PFSK-1 (cell line): ENCODE results near the gene SCRN2.

Source experiments
- SIN3A ChIP-seq: IDR thresholded peaks from 2 replicates; pipeline ENCODE4 v1.6.1; 2012; ENCODE audit warnings: mild to moderate bottlenecking, low read length, moderate library complexity, borderline replicate concordance; ENCODE audit not compliant: insufficient read depth
- TAF1 ChIP-seq: IDR thresholded peaks from 2 replicates; pipeline ENCODE4 v1.6.1; 2012; ENCODE audit warnings: low read length, control low read depth, borderline replicate concordance; ENCODE audit not compliant: insufficient read depth

GRCh38 chr17:47878203-47879027, 37.3 kb upstream of the SCRN2 start:
- no peak for TF ChIP-seq SIN3A
- no peak for TF ChIP-seq TAF1
